ENCODE data around the gene ENTPD7. TPM values are rescaled to one million over a fixed set of nuclear protein-coding genes. Genes with fewer than 3 reads are reported as not detected.

ENTPD7 gene
- total RNA-seq (1 to 10 TPM; 2.6 to 3.8 (median 3.4) TPM), total RNA-seq (5.8 to 28.7 (median 10.2) reads per million in 29 experiments)
- 4.7 TPM for total RNA-seq (2013)

- H3K27me3 Mint-ChIP-seq: peaks cover 11 to 17% of the 10 kb centered on the region in 2 donors
- Histone ChIP-seq H3K9me3 (no peaks in the 10 kb centered on the region), H3K4me1 (ENCODE audit: control insufficient read depth in 1 of 2, extremely low read depth in 1 of 2, insufficient read depth in 2 of 2, low read length in 2 of 2) (peaks cover 5 to 16% of the 10 kb centered on the region in 2 experiments), H3K36me3 (ENCODE audit: control insufficient read depth in 2 of 2, extremely low read depth in 1 of 2, insufficient read depth in 1 of 2, low read length in 1 of 2) (no peaks in the 10 kb centered on the region), H3K4me3 (ENCODE audit: control insufficient read depth in 1 of 2, extremely low read depth in 1 of 2, low read length in 1 of 2) (peak within 1 kb of the TSS; percentile 79 to 83), H3K27ac (ENCODE audit: low read length) (no peak within 1 kb of the TSS), H3K27me3 (replicated peaks in 1 of 2; ENCODE audit: control insufficient read depth in 2 of 2, extremely low read depth in 1 of 2, insufficient read depth in 2 of 2, low read length in 1 of 2) (peaks cover 3 to 7% of the 10 kb centered on the region in 2 experiments)
- POLR2A ChIA-PET: interaction anchor here in 1 of 2 donors (0.5 to 0.8 kb wide), 4 partner anchors 37 to 84 kb away, joined by 3 to 6 read pairs (median 3); partner anchors contain the start of genes COX15 and CUTC
- CTCF ChIA-PET: interaction anchor here (0.6 to 1.9 kb wide), 4 partner anchors 24 to 46 kb away, joined by 3 to 9 read pairs (median 6); partner anchors contain the start of gene SLC25A28 (in 1 of the 2)
- H3K27ac Mint-ChIP-seq: peak within 1 kb of the TSS; percentile 65 to 80
- peak; percentile 98 to 99 (median 98) for ATAC-seq (replicated peaks in 1 of 4)
- peak within 1 kb of the TSS; percentile 85 to 90 (median 89) for H3K4me3 Mint-ChIP-seq
- peaks cover 4% of the 10 kb centered on the region for H3K36me3 Mint-ChIP-seq
- peaks cover 22 to 28% (median 22%) of the 10 kb centered on the region in 3 donors for H3K4me1 Mint-ChIP-seq
- no peaks in the 10 kb centered on the region for H3K9me3 Mint-ChIP-seq
- WGBS (ENCODE audit: insufficient coverage): under 1% methylated on average over 71 of the region's 71 CpGs
- peak; percentile 65 to 89 (median 77) for DNase-seq
Observed at GRCh38 chr10:99659031-99659867, at the start of gene ENTPD7. Gene ENTPD7, plus strand, starts transcription at chr10:99659509. Its CDS starts 448 bp downstream, at chr10:99659957.

- ChIA-PET CTCF (interaction anchor here in 1 of 2 donors (1.5 kb wide), 1 partner anchor 10 kb away, joined by 4 read pairs; the partner anchor contains the start of gene SLC25A28), POLR2A (interaction anchor here in 1 of 2 donors (0.6 kb wide), 1 partner anchor 16 kb away, joined by 3 read pairs; no protein-coding TSS in a partner anchor)
- H3K36me3 ChIP-seq (ENCODE audit: control insufficient read depth in 2 of 2, extremely low read depth in 1 of 2, insufficient read depth in 1 of 2, low read length in 1 of 2): peaks cover 0 to 39% of the 10 kb centered on the region in 2 donors
- ATAC-seq (replicated peaks in 1 of 4) (no peak), DNase-seq (no peak)
- no peak overlapping the region for H3K27ac ChIP-seq (ENCODE audit: low read length)
- H3K27ac Mint-ChIP-seq: no peak overlapping the region
- no peaks in the 10 kb centered on the region for H3K27me3 Mint-ChIP-seq
- H3K4me3 Mint-ChIP-seq: no peak overlapping the region
- no peaks in the 10 kb centered on the region for H3K27me3 ChIP-seq (replicated peaks in 1 of 2; ENCODE audit: control insufficient read depth in 2 of 2, extremely low read depth in 1 of 2, insufficient read depth in 2 of 2, low read length in 1 of 2)
- H3K9me3 Mint-ChIP-seq: no peaks in the 10 kb centered on the region
- no peak overlapping the region for H3K4me3 ChIP-seq (ENCODE audit: control insufficient read depth in 1 of 2, extremely low read depth in 1 of 2, low read length in 1 of 2)
- H3K9me3 ChIP-seq: no peaks in the 10 kb centered on the region
- WGBS (ENCODE audit: insufficient coverage): no CpG with 5 or more reads among the region's 3 CpGs
- no peaks in the 10 kb centered on the region for H3K4me1 ChIP-seq (ENCODE audit: control insufficient read depth in 1 of 2, extremely low read depth in 1 of 2, insufficient read depth in 2 of 2, low read length in 2 of 2)
- H3K4me1 Mint-ChIP-seq: peaks cover 8 to 10% (median 9%) of the 10 kb centered on the region in 3 donors
- peaks cover 2% of the 10 kb centered on the region for H3K36me3 Mint-ChIP-seq
Observed at GRCh38 chr10:99610221-99610620, 49.1 kb upstream of the ENTPD7 start.

GRCh38 chr10:99611326-99611725 is 48.0 kb upstream of the ENTPD7 start:
- Mint-ChIP-seq H3K36me3 (peaks cover 6% of the 10 kb centered on the region), H3K9me3 (no peaks in the 10 kb centered on the region), H3K27ac (peak overlapping the region in 1 of 2 donors; percentile 36), H3K4me3 (no peak overlapping the region), H3K4me1 (peaks cover 16 to 19% (median 18%) of the 10 kb centered on the region in 3 donors), H3K27me3 (no peaks in the 10 kb centered on the region)
- no peaks in the 10 kb centered on the region for H3K9me3 ChIP-seq
- H3K4me1 ChIP-seq (ENCODE audit: control insufficient read depth in 1 of 2, extremely low read depth in 1 of 2, insufficient read depth in 2 of 2, low read length in 2 of 2): no peaks in the 10 kb centered on the region
- ATAC-seq (replicated peaks in 1 of 4) (no peak), DNase-seq (no peak)
- H3K27ac ChIP-seq (ENCODE audit: low read length): no peak overlapping the region
- ChIA-PET CTCF (interaction anchor here (0.5 to 2.6 kb wide), 10 partner anchors 9 to 220 kb away, joined by 3 to 16 read pairs (median 4); partner anchors contain the start of genes SLC25A28 (in 2 of the 2) and GOT1 (in 1 of the 2)), POLR2A (no interaction called here)
- H3K27me3 ChIP-seq (replicated peaks in 1 of 2; ENCODE audit: control insufficient read depth in 2 of 2, extremely low read depth in 1 of 2, insufficient read depth in 2 of 2, low read length in 1 of 2): no peaks in the 10 kb centered on the region
- H3K36me3 ChIP-seq (ENCODE audit: control insufficient read depth in 2 of 2, extremely low read depth in 1 of 2, insufficient read depth in 1 of 2, low read length in 1 of 2): peaks cover 0 to 43% of the 10 kb centered on the region in 2 donors
- no peak overlapping the region for H3K4me3 ChIP-seq (ENCODE audit: control insufficient read depth in 1 of 2, extremely low read depth in 1 of 2, low read length in 1 of 2)
- 92% methylated on average over 2 of the region's 4 CpGs for WGBS (ENCODE audit: insufficient coverage)

- ChIA-PET POLR2A (no interaction called here), CTCF (interaction anchor here (0.5 to 2.6 kb wide), 11 partner anchors 8 to 1145 kb away, joined by 3 to 16 read pairs (median 3); partner anchors contain the start of genes ENTPD7 (in 1 of the 2) and SLC25A28 (in 1 of the 2))
- no peaks in the 10 kb centered on the region for H3K9me3 Mint-ChIP-seq
- H3K27me3 Mint-ChIP-seq: no peaks in the 10 kb centered on the region
- DNase-seq (peak in 9 of 35 experiments; percentile 1 to 74 (median 19)), ATAC-seq (replicated peaks in 1 of 4) (peak; percentile 47 to 70 (median 54))
- no peak overlapping the region for H3K27ac ChIP-seq (ENCODE audit: low read length)
- no peaks in the 10 kb centered on the region for H3K9me3 ChIP-seq
- peaks cover 0 to 43% of the 10 kb centered on the region in 2 donors for H3K36me3 ChIP-seq (ENCODE audit: control insufficient read depth in 2 of 2, extremely low read depth in 1 of 2, insufficient read depth in 1 of 2, low read length in 1 of 2)
- H3K4me3 Mint-ChIP-seq: no peak overlapping the region
- peak overlapping the region; percentile 36 to 73 for H3K27ac Mint-ChIP-seq
- peaks cover 0 to 4% of the 10 kb centered on the region in 2 experiments for H3K4me1 ChIP-seq (ENCODE audit: control insufficient read depth in 1 of 2, extremely low read depth in 1 of 2, insufficient read depth in 2 of 2, low read length in 2 of 2)
- H3K36me3 Mint-ChIP-seq: peaks cover 6% of the 10 kb centered on the region
- H3K4me3 ChIP-seq (ENCODE audit: control insufficient read depth in 1 of 2, extremely low read depth in 1 of 2, low read length in 1 of 2): no peak overlapping the region
- H3K27me3 ChIP-seq (replicated peaks in 1 of 2; ENCODE audit: control insufficient read depth in 2 of 2, extremely low read depth in 1 of 2, insufficient read depth in 2 of 2, low read length in 1 of 2): no peaks in the 10 kb centered on the region
- 35% methylated on average over 3 of the region's 7 CpGs for WGBS (ENCODE audit: insufficient coverage)
- peaks cover 25 to 28% (median 27%) of the 10 kb centered on the region in 3 donors for H3K4me1 Mint-ChIP-seq
Observed at GRCh38 chr10:99612167-99612831, 47.0 kb upstream of the ENTPD7 start.

- peak overlapping the region; percentile 6 to 9 for H3K27ac Mint-ChIP-seq
- H3K36me3 ChIP-seq (ENCODE audit: control insufficient read depth in 2 of 2, extremely low read depth in 1 of 2, insufficient read depth in 1 of 2, low read length in 1 of 2): peaks cover 0 to 29% of the 10 kb centered on the region in 2 donors
Observed at GRCh38 chr10:99615426-99615825, 43.9 kb upstream of the ENTPD7 start.

More at GRCh38 chr10:99615426-99615825, 43.9 kb upstream of the ENTPD7 start:
- no peak for DNase-seq
- no peak overlapping the region for H3K4me3 Mint-ChIP-seq
- Histone ChIP-seq H3K4me1 (ENCODE audit: control insufficient read depth in 1 of 2, extremely low read depth in 1 of 2, insufficient read depth in 2 of 2, low read length in 2 of 2) (peaks cover 4 to 26% of the 10 kb centered on the region in 2 experiments), H3K27ac (ENCODE audit: low read length) (no peak overlapping the region), H3K27me3 (replicated peaks in 1 of 2; ENCODE audit: control insufficient read depth in 2 of 2, extremely low read depth in 1 of 2, insufficient read depth in 2 of 2, low read length in 1 of 2) (no peaks in the 10 kb centered on the region), H3K9me3 (no peaks in the 10 kb centered on the region), H3K4me3 (ENCODE audit: control insufficient read depth in 1 of 2, extremely low read depth in 1 of 2, low read length in 1 of 2) (no peak overlapping the region)
- no peaks in the 10 kb centered on the region for H3K27me3 Mint-ChIP-seq
- peaks cover 6% of the 10 kb centered on the region for H3K36me3 Mint-ChIP-seq
- 100% methylated on average over 1 of the region's 4 CpGs for WGBS (ENCODE audit: insufficient coverage)
- H3K4me1 Mint-ChIP-seq: peaks cover 46 to 49% (median 49%) of the 10 kb centered on the region in 3 donors
- ChIA-PET POLR2A (interaction anchor here (0.6 to 0.7 kb wide), 3 partner anchors 13 to 1452 kb away, joined by 3 to 7 read pairs (median 5); no protein-coding TSS in a partner anchor), CTCF (interaction anchor here in 1 of 2 donors (0.5 to 1.0 kb wide), 4 partner anchors 8 to 1142 kb away, joined by 3 to 6 read pairs (median 4); no protein-coding TSS in a partner anchor)
- no peaks in the 10 kb centered on the region for H3K9me3 Mint-ChIP-seq
- ATAC-seq (replicated peaks in 1 of 4): no peak
